BLaER1 (cell line): Measurements from ENCODE around the gene KLF7.
A peak's percentile ranks its signal among the peaks of the same experiment; 100 is the strongest.

Experiments used
- H3K27ac ChIP-seq: shearing (Covaris generic); formaldehyde crosslinking; 2 replicates; pipeline ENCODE4 v1.8.1; 2022
- H3K27me3 ChIP-seq: shearing (Covaris generic); formaldehyde crosslinking; 2 replicates; pipeline ENCODE4 v1.8.1; 2022
- H3K36me3 ChIP-seq: shearing (Covaris generic); formaldehyde crosslinking; 2 replicates; pipeline ENCODE4 v1.8.1; 2022
- H3K4me1 ChIP-seq: shearing (Covaris generic); formaldehyde crosslinking; 2 replicates; pipeline ENCODE4 v1.8.1; 2022
- H3K4me2 ChIP-seq: shearing (Covaris generic); formaldehyde crosslinking; 2 replicates; pipeline ENCODE4 v1.8.1; 2022
- H3K4me3 ChIP-seq: shearing (Covaris generic); formaldehyde crosslinking; 2 replicates; pipeline ENCODE4 v1.8.1; 2022
- H3K9ac ChIP-seq: shearing (Covaris generic); formaldehyde crosslinking; 2 replicates; pipeline ENCODE4 v1.8.1; 2022
- H3K9me3 ChIP-seq: shearing (Covaris generic); formaldehyde crosslinking; 2 replicates; pipeline ENCODE4 v1.8.1; 2022
- H4K20me1 ChIP-seq: shearing (Covaris generic); formaldehyde crosslinking; 2 replicates; pipeline ENCODE4 v1.8.1; 2022
- Cebpa-rat ChIP-seq: shearing (Covaris generic); IDR thresholded peaks from 2 replicates; pipeline ENCODE4 v1.8.1; 2022

The KLF7 gene

DNA sequence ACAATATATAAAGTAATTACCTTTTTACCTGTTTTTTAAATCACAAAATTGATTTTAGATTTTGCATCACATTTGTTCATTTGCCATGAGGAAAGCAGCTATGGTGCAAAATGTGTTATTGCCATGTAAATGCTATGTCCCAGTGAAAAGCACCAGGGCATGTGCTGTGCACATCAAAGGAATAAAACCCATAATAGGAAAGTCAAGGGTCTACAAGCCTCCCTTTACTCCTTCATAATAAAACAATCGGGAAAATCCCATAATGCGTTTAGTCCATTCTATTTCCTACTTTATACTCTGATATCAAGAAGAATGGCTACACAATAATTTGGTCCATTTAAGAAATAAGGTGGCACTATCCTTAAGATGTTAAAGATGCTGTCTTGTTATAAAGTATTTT, 53.0 kb downstream of the KLF7 start:
- no peaks in the 10 kb centered on the region for H3K36me3 ChIP-seq
- H3K27me3 ChIP-seq, result no peaks in the 10 kb centered on the region
- no peaks in the 10 kb centered on the region for H3K9me3 ChIP-seq
- TF ChIP-seq Cebpa-rat, result no peak
- no peak overlapping the region for H3K9ac ChIP-seq
- no peaks in the 10 kb centered on the region for H4K20me1 ChIP-seq
- no peak overlapping the region for H3K4me3 ChIP-seq
- H3K4me2 ChIP-seq, result peak overlapping the region; percentile 42
- peaks cover 24% of the 10 kb centered on the region for H3K4me1 ChIP-seq
- H3K27ac ChIP-seq, result no peak overlapping the region

GRCh38 chr2:207112383-207112782, 53.4 kb downstream of the KLF7 start:
- H3K4me3 ChIP-seq, result no peak overlapping the region
- H3K4me1 ChIP-seq, result peaks cover 28% of the 10 kb centered on the region
- no peak overlapping the region for H3K27ac ChIP-seq
- no peak for TF ChIP-seq Cebpa-rat
- no peaks in the 10 kb centered on the region for H3K9me3 ChIP-seq
- H3K36me3 ChIP-seq, result no peaks in the 10 kb centered on the region
- H3K4me2 ChIP-seq, result peak overlapping the region; percentile 42
- H3K9ac ChIP-seq, result no peak overlapping the region
- no peaks in the 10 kb centered on the region for H4K20me1 ChIP-seq
- H3K27me3 ChIP-seq, result no peaks in the 10 kb centered on the region

DNA sequence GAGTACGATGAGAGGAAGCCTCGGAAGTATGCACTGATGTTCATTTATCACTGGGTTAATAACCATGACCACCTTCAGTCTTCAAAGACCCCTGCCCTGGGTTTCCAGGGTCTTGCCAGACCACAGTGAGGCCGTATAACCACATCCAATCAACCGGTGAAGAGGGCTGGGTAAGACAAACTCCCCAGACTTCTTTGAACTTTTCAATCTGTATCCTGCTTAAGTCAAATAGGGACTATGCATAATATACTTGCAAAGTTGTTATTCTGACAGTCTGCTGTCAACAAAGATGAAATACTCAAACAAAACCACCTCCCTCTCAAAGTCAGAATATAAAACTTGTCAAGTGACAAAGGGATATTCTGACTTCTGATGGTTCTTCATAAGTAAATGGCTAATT, 54.0 kb downstream of the KLF7 start:
- H3K27ac ChIP-seq, result no peak overlapping the region
- no peak for TF ChIP-seq Cebpa-rat
- no peak overlapping the region for H3K4me3 ChIP-seq
- no peaks in the 10 kb centered on the region for H3K36me3 ChIP-seq
- H3K9ac ChIP-seq, result no peak overlapping the region
- H3K4me1 ChIP-seq, result peaks cover 33% of the 10 kb centered on the region
- peak overlapping the region; percentile 42 for H3K4me2 ChIP-seq
- H3K27me3 ChIP-seq, result no peaks in the 10 kb centered on the region
- H4K20me1 ChIP-seq, result no peaks in the 10 kb centered on the region
- no peaks in the 10 kb centered on the region for H3K9me3 ChIP-seq

GRCh38 chr2:207110715-207111114, 55.0 kb downstream of the KLF7 start:
- no peaks in the 10 kb centered on the region for H3K36me3 ChIP-seq
- H3K4me1 ChIP-seq, result peaks cover 33% of the 10 kb centered on the region
- TF ChIP-seq Cebpa-rat, result no peak
- H3K9me3 ChIP-seq, result no peaks in the 10 kb centered on the region
- H3K27ac ChIP-seq, result no peak overlapping the region
- H3K4me2 ChIP-seq, result no peak overlapping the region
- H4K20me1 ChIP-seq, result no peaks in the 10 kb centered on the region
- H3K27me3 ChIP-seq, result no peaks in the 10 kb centered on the region
- no peak overlapping the region for H3K4me3 ChIP-seq
- H3K9ac ChIP-seq, result no peak overlapping the region

- Histone ChIP-seq H4K20me1 (no peaks in the 10 kb centered on the region), H3K4me2 (no peak overlapping the region)
Measured at GRCh38 chr2:207110310-207110709, 55.4 kb downstream of the KLF7 start.

DNA sequence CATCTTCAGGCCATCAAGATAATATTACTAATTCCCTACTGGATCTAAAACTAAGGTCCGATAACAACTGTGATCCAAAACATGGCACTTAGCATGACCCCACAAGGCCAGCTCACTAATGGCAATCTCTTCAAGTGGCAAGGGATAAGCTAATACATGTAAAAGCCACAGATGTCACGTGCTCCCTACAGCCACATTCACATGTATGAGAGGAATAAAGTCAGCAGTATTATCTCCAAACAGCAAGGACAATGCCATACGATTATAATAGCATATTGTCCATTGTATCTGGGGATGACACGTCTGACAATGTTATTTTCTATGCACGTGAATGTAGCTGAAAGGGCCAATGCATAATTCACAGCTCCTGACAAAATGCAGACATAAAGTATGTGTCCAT, 56.0 kb downstream of the KLF7 start:
- Histone ChIP-seq H3K9ac (no peak overlapping the region), H3K27me3 (no peaks in the 10 kb centered on the region), H4K20me1 (no peaks in the 10 kb centered on the region), H3K4me3 (no peak overlapping the region), H3K36me3 (no peaks in the 10 kb centered on the region), H3K4me1 (peaks cover 33% of the 10 kb centered on the region), H3K9me3 (no peaks in the 10 kb centered on the region), H3K27ac (no peak overlapping the region), H3K4me2 (no peak overlapping the region)
- no peak for TF ChIP-seq Cebpa-rat

More at GRCh38 chr2:207110310-207110709, 55.4 kb downstream of the KLF7 start:
- no peaks in the 10 kb centered on the region for H3K27me3 ChIP-seq
- peaks cover 33% of the 10 kb centered on the region for H3K4me1 ChIP-seq
- no peaks in the 10 kb centered on the region for H3K9me3 ChIP-seq
- no peak overlapping the region for H3K4me3 ChIP-seq
- H3K36me3 ChIP-seq, result no peaks in the 10 kb centered on the region
- no peak overlapping the region for H3K27ac ChIP-seq
- no peak overlapping the region for H3K9ac ChIP-seq
- no peak for TF ChIP-seq Cebpa-rat

GRCh38 chr2:207108440-207108839, 57.3 kb downstream of the KLF7 start:
- Histone ChIP-seq H3K9ac (no peak overlapping the region), H3K36me3 (no peaks in the 10 kb centered on the region), H3K9me3 (no peaks in the 10 kb centered on the region), H3K27ac (no peak overlapping the region), H4K20me1 (no peaks in the 10 kb centered on the region), H3K27me3 (no peaks in the 10 kb centered on the region), H3K4me3 (no peak overlapping the region), H3K4me2 (no peak overlapping the region), H3K4me1 (peaks cover 33% of the 10 kb centered on the region)
- no peak for TF ChIP-seq Cebpa-rat

DNA sequence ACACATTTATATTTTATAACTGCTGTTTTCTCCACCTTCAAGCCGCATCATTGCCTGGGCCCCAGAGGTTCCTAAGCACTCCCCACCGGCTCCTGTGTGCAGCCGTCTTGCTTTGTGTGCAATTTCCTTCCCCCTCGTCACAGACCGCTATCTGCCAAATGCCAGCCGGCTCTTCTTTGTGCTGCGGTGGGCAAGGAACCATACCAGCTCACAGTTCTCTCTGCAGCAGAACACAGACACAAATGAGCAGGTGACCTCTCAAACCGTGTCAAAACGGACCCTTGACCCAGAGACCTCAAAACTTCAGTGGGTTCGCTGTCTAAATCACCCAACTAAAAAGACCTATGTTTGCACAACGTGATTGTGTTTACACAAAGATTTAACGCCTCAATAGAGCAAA, 58.2 kb downstream of the KLF7 start:
- H3K4me3 ChIP-seq, result no peak overlapping the region
- H3K9ac ChIP-seq, result no peak overlapping the region
- H3K4me2 ChIP-seq, result peak overlapping the region; percentile 37
- no peak for TF ChIP-seq Cebpa-rat
- no peaks in the 10 kb centered on the region for H3K27me3 ChIP-seq
- no peak overlapping the region for H3K27ac ChIP-seq
- no peaks in the 10 kb centered on the region for H3K36me3 ChIP-seq
- H3K4me1 ChIP-seq, result peaks cover 30% of the 10 kb centered on the region
- no peaks in the 10 kb centered on the region for H3K9me3 ChIP-seq
- H4K20me1 ChIP-seq, result no peaks in the 10 kb centered on the region

GRCh38 chr2:207107131-207107530, 58.6 kb downstream of the KLF7 start:
- no peak for TF ChIP-seq Cebpa-rat
- H3K9ac ChIP-seq, result no peak overlapping the region
- H3K9me3 ChIP-seq, result no peaks in the 10 kb centered on the region
- peaks cover 26% of the 10 kb centered on the region for H3K4me1 ChIP-seq
- H3K4me2 ChIP-seq, result peak overlapping the region; percentile 37
- no peak overlapping the region for H3K4me3 ChIP-seq
- no peak overlapping the region for H3K27ac ChIP-seq
- no peaks in the 10 kb centered on the region for H3K27me3 ChIP-seq
- H4K20me1 ChIP-seq, result no peaks in the 10 kb centered on the region
- H3K36me3 ChIP-seq, result no peaks in the 10 kb centered on the region

DNA sequence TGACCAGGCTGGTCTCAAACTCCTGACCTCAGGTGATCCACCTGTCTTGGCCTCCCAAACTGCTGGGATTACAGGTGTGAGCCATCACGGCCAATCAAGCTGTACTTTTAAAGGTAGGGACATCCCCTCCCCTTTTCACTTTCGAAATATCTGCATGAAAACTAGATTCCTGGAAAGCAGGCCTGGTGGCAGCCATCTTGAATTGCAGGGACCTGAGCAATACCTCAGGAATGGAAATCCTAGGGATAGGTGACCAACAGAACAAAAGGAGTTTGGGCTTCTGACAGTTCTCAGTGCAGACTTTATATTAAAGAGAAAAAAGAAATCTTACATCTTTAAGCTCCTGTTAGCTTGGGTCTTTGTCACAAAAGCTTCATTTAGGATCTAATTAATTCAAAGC, 62.6 kb downstream of the KLF7 start:
- H3K27ac ChIP-seq, result no peak overlapping the region
- H3K4me1 ChIP-seq, result peaks cover 12% of the 10 kb centered on the region
- no peak for TF ChIP-seq Cebpa-rat
- H4K20me1 ChIP-seq, result no peaks in the 10 kb centered on the region
- no peak overlapping the region for H3K9ac ChIP-seq
- H3K4me2 ChIP-seq, result no peak overlapping the region
- no peaks in the 10 kb centered on the region for H3K9me3 ChIP-seq
- no peaks in the 10 kb centered on the region for H3K27me3 ChIP-seq
- no peak overlapping the region for H3K4me3 ChIP-seq
- H3K36me3 ChIP-seq, result no peaks in the 10 kb centered on the region

DNA sequence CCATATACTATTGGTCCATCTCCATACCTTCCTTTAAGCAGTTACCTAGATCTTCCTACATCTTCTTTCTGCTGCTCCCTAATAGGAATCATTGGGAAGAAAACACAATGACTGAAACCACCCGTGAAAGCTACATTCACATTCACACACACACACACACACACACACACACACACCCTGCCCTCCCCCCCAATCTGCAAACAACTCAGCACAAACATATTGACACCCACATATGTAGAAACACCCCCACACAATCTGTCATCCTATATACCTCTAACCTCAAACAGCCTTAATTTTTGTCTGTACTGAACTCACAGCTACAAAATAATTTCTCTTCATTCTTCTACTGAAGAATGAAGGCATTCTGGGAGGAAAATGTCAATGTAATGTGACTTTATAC, 63.8 kb downstream of the KLF7 start:
- Histone ChIP-seq H4K20me1 (no peaks in the 10 kb centered on the region), H3K4me3 (no peak overlapping the region), H3K27ac (no peak overlapping the region), H3K9ac (no peak overlapping the region), H3K9me3 (no peaks in the 10 kb centered on the region), H3K4me1 (peaks cover 1% of the 10 kb centered on the region; the same call in 1 of the 2 replicates), H3K27me3 (no peaks in the 10 kb centered on the region), H3K36me3 (no peaks in the 10 kb centered on the region), H3K4me2 (no peak overlapping the region)
- no peak for TF ChIP-seq Cebpa-rat
